Measurements from ENCODE around the gene EMP3.
"Not testable (repeated sequence)": the region's sequence is repeated elsewhere in the genome, so short reads cannot be mapped to it uniquely, and the experiment has no call there.

EMP3 gene

DNA sequence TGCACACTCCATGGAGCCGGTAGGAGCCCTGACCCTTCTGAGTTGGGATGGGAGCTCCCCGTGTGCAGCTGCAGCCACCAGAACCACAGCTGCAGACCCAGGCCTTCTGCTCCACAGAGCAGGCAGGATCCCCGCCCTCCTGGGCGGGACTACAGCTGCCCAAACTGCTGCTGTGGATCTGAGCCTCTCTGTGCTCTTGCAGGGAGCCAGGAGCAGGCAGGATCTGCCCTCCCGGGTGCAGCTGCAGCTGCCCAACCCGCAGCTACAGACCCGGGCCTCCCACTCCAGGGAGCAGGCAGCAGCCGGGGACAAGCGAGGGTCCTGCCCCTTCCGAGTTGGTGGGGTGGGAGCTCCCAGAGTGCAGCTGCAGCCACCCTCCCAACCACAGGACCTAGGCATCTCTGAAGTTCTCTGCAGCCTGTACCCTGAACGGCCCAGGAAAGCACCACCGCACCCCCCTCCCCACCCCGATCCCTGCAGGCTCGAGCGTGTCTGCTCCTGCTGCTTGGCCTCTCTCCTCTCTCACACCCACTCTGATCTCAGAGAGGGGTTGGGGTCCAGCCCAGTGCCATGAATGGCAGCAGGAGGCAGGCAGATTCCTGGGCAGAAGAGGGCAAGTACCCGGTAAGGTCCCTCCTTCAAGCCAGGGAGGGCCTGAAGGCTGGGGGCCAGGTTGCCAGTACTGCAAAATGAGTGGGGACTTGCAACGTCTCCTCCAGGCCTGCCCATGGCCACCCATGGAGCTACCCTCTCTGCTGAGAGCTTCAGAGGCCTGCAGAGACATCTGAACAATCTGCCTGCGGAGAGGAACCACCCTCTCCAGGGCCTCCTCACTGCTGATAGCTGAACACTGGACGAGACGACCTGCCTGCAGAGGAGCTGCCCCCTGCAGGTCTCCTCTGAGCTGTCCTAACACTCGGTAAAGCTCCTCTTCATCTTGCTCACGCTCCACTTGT, 16.4 kb upstream of the EMP3 start:
- H3K27ac Mint-ChIP-seq: no peak overlapping the region
- H3K27me3 Mint-ChIP-seq: no peaks in the 10 kb centered on the region
- H3K4me1 Mint-ChIP-seq: no peaks in the 10 kb centered on the region
- H3K4me3 Mint-ChIP-seq: no peak overlapping the region
- no peaks in the 10 kb centered on the region for H3K9me3 Mint-ChIP-seq
- no peaks in the 10 kb centered on the region for H3K36me3 Mint-ChIP-seq

DNA sequence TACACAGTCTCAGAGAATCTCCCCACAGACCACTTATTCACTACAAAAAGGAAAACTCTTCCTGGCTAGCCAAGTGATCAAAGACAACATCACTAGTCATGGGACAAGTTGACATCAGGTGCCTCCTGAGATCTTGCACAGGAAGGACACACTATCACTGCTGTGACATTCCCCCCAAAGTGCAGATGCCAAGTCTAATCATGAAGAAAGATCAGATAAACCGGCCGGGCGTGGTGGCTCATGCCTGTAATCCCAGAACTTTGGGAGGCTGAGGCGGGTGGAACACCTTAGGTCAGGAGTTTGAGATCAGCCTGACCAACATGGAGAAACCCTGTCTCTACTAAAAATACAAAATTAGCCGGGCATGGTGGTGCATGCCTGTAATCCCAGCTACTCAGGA, 15.6 kb upstream of the EMP3 start:
- not testable (repeated sequence) for H3K36me3 Mint-ChIP-seq

DNA sequence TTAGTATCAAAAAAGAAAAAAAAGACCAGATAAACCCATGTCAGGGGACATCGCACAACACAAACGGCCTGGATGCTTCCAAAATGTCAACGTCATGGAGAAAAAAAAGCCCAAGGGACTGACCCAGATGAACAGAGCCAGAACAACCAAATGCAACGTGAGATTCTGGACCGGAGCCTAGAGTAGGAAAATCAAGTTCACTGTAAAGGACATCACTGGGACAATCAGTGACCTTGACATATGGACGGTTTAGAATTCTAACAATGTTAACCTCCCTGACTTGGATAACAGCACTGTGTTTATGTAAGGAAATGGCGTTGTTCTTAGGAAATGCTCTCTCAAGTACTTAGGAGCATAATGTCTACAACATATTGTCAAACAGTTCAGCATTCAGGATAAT, 15.1 kb upstream of the EMP3 start:
- Mint-ChIP-seq H3K9me3 (no peaks in the 10 kb centered on the region), H3K4me3 (no peak overlapping the region), H3K36me3 (no peaks in the 10 kb centered on the region), H3K4me1 (no peaks in the 10 kb centered on the region), H3K27me3 (no peaks in the 10 kb centered on the region), H3K27ac (no peak overlapping the region)

More for the DNA sequence above, 15.6 kb upstream of the EMP3 start:
- H3K4me3 Mint-ChIP-seq, H3K9me3 Mint-ChIP-seq, H3K27me3 Mint-ChIP-seq, H3K27ac Mint-ChIP-seq, H3K4me1 Mint-ChIP-seq: not testable (repeated sequence)

DNA sequence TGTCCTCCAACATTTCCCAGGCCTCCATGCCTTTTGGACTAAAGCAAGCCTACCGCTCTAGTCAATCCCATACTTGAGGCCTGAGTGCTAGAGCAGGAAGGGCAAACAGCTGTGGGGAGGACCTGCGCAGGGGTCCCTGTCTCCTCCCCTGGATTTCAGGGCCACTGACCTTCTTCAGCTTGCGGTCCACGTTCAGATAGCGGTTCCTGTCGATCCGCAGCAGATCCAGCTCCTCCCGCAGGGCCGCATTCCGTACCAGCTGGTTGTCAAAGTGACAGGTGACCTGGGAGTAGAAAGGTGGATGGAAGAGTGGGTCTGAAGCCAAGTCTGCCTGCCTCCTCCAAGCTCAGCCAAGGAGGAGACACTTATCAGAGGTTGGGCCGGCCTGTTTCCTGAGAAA, 14.0 kb upstream of the EMP3 start:
- Mint-ChIP-seq H3K27me3 (no peaks in the 10 kb centered on the region), H3K4me1 (no peaks in the 10 kb centered on the region)

DNA sequence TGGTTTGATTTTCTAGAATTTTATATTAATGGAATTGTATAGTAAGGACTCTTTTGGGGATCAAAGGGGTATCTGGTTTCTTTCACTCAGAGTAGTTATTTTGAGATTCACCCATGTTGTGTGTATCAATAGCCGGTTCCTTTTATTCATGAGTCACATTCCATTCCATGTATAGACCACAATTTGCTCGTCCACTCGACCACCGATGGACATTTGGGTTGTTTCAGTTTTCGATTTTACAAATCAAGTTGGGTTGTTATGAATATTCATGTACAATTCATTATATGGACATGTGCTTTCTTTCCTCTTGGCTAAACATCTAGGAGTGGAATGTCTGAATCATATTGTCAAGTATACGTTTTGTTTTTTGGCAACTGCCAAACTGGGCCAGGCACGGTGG, 9.6 kb upstream of the EMP3 start:
- Mint-ChIP-seq H3K4me1 (peaks cover 10% of the 10 kb centered on the region), H3K9me3 (no peaks in the 10 kb centered on the region), H3K27me3 (no peaks in the 10 kb centered on the region), H3K27ac (no peak overlapping the region), H3K4me3 (no peak overlapping the region), H3K36me3 (no peaks in the 10 kb centered on the region)

More for the DNA sequence above, 14.0 kb upstream of the EMP3 start:
- Mint-ChIP-seq H3K4me3 (no peak overlapping the region), H3K9me3 (no peaks in the 10 kb centered on the region), H3K27ac (no peak overlapping the region), H3K36me3 (no peaks in the 10 kb centered on the region)

DNA sequence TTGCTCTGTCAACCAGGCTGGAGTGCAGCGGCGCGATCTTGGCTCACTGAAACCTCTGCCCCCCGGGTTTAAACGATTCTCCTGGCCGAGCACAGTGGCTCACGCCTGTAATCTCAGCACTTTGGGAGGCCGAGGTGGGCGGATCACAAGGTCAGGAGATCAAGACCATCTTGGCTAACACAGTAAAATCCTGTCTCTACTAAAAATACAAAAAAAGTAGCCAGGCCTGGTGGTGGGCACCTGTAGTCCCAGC, 7.7 kb upstream of the EMP3 start:
- H3K4me3 Mint-ChIP-seq, H3K9me3 Mint-ChIP-seq, H3K27ac Mint-ChIP-seq, H3K36me3 Mint-ChIP-seq, H3K27me3 Mint-ChIP-seq: not testable (repeated sequence)
- H3K4me1 Mint-ChIP-seq: peaks cover 27% of the 10 kb centered on the region

DNA sequence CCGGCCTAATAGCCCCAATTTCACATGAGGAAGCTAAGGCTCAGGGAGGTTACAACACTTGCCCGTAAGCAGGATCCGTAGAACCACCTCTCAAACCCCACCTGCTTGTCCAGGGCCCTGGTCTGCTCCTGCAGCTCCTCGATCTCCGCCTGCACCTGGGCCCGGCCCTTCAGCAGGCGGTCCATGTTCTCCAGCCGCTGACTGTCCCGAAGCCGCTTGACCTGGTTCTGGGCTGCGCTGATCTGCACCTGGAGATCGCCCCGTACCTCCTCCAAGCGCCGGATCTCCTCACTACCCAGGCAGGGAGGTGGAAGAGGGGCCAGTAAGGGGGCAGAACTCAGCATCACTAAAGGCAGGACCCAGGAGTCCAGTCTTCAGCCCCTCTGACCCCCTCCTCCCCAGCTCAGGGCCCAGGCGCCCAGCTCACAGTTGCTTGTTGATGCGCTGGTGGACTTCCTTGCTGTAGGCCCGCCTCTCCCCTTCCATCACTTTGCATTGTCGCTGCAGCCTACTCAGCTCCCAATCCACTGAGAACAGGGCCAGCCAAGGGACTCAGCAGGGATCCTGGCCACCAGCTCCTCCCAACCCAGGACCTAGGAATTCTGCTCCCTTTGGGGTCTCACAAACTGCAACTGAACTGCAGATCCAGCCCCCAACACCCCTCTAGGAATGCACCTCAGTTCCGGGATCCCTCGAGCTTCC, 6.9 kb upstream of the EMP3 start:
- Mint-ChIP-seq H3K4me1 (peaks cover 35% of the 10 kb centered on the region), H3K27ac (no peak overlapping the region), H3K36me3 (no peaks in the 10 kb centered on the region), H3K9me3 (no peaks in the 10 kb centered on the region), H3K4me3 (no peak overlapping the region), H3K27me3 (no peaks in the 10 kb centered on the region)

DNA sequence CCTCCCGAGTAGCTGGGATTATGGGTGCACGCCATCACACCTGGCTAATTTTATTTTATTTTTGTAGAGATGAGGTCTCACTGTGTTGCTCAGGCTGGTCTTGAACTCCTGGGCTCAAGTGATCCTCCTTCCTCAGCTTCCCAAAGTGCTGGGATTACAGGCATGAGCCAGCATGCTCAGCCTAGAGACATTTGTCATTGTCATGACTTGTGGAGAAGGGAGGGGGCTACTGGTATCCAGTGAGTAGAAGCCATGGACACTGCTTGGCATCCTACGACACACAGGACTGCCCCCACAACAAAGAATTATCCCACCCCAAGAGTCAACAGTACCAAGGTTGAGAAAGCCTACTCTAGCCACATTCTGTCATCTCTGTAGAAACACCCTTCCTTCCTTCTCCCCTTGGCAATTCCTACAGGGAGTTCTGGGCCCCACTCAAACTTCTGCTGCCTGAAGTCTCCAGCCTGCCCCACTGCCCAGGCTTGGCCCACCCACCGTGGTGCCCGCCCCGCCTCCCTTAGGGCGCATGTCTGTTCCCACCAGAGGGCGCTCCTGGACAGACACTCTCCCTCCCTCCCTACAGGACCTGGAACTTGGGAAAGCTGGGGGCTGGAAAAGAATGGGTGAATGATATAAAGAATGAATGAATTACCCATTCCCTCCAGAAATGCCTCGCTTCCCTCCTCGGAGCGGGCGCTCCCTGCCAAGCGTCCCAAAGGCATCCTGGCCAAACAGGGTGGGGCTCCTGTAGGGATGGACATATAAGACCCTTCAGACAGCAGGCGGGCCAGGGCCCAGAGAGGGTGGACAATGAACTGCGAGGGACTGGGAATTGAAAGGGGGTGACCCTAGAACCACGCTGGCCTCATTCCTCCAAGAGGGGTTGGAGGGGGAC, 5.5 kb upstream of the EMP3 start:
- peaks cover 50% of the 10 kb centered on the region for H3K4me1 Mint-ChIP-seq
- H3K36me3 Mint-ChIP-seq: no peaks in the 10 kb centered on the region
- H3K27me3 Mint-ChIP-seq: no peaks in the 10 kb centered on the region
- no peaks in the 10 kb centered on the region for H3K9me3 Mint-ChIP-seq
- H3K27ac Mint-ChIP-seq: no peak overlapping the region
- H3K4me3 Mint-ChIP-seq: no peak overlapping the region

DNA sequence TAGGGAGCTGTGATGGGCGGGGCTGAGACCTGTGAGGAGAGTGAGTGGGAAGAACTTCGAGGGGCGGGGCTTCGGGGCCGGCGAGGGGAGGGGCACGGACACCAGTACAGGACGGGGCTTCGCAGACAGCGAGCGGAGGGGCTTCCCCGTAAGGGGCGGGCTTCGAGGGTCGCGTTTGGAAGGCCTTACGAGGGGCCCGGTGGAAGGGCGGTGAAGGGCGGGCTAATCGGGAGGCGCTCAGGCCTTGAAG, 4.1 kb upstream of the EMP3 start:
- Mint-ChIP-seq H3K4me3 (peak overlapping the region; percentile 91), H3K4me1 (peaks cover 60% of the 10 kb centered on the region)

DNA sequence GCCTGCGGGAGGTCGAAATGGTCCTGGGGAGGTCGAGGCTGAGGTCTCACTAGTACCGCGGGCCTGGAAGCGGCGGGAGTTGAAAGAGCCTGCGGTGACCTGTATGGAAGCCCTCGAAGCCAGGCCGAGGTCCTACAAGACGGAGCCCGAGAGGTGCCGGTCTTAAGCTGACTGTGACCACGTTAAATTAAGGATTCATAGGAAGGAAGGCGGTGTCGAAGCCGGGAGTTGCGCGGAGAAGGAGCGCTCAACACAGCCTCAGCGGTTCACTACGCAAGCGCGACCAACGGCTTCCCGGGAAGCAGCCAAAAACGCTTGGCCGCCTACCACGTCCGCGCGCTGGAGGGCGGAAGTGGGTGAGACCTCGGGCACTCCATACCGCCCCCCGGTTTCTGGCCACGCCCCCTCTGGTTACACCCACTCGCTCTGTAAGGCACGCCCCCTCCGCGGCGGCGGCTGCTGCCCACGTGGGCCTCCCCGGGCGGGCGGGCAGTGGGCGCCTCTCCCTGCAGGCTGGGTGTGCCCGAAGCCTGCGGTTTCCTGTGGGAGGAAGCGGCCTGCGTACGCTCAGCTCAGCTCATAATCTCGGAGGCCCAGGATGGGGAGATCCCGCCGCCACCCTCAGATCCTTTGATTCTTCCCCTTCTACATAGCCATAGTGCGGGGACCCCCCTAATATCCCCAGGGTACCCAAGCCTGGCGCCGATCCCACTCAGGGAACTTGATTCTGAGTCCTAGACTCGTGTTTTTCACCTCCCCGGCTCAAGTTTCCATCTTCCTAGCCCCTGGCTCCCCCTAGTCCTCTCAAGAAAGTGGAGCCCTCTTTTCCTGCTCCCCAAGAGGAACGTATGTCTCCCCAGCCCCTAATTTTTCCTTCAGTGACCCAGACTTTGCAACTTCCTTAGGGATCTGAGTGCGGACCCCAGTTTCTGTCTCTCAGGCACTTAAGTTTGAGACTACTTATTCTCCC, 3.4 kb upstream of the EMP3 start:
- H3K27me3 Mint-ChIP-seq: no peaks in the 10 kb centered on the region
- H3K27ac Mint-ChIP-seq: peak overlapping the region; percentile 96
- H3K4me3 Mint-ChIP-seq: peak overlapping the region; percentile 91
- H3K36me3 Mint-ChIP-seq: peaks cover 3% of the 10 kb centered on the region
- no peaks in the 10 kb centered on the region for H3K9me3 Mint-ChIP-seq
- peaks cover 65% of the 10 kb centered on the region for H3K4me1 Mint-ChIP-seq

More for the DNA sequence above, 4.1 kb upstream of the EMP3 start:
- Mint-ChIP-seq H3K36me3 (no peaks in the 10 kb centered on the region), H3K27ac (peak overlapping the region; percentile 96), H3K27me3 (no peaks in the 10 kb centered on the region), H3K9me3 (no peaks in the 10 kb centered on the region)

DNA sequence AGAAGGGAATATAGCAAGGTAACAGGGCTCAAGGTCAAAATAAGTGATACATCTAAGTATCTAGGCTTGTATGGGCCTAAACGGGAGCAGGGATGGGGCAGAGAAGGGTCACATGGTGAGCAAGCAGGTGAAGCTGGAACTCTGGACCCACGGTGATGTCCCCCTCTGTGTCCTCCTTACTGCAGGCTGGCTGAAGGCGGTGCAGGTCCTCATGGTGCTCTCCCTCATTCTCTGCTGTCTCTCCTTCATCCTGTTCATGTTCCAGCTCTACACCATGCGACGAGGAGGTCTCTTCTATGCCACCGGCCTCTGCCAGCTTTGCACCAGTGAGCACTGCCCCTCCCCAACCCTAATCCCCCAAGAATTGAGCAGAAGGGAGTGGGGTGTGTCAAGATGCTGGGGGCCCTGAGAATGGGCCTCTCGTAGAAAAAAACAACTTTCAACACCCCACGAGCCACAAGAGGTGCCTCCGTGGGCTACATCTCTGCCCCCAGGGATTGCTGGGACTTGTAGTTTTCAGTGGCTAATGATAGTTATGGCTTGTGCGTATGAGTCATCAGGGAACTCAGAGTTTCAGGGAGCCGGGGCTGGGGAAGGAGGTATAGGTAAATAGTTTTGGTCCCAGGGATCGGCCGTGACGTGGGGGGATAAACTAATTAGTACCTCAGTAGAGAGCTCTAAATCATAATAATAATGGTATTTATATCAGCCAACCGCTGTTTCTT, 4.0 kb downstream of the EMP3 start:
- Mint-ChIP-seq H3K27me3 (no peaks in the 10 kb centered on the region), H3K36me3 (peaks cover 12% of the 10 kb centered on the region), H3K4me3 (peak overlapping the region; percentile 78), H3K9me3 (no peaks in the 10 kb centered on the region), H3K4me1 (peaks cover 84% of the 10 kb centered on the region), H3K27ac (peak overlapping the region; percentile 91)

DNA sequence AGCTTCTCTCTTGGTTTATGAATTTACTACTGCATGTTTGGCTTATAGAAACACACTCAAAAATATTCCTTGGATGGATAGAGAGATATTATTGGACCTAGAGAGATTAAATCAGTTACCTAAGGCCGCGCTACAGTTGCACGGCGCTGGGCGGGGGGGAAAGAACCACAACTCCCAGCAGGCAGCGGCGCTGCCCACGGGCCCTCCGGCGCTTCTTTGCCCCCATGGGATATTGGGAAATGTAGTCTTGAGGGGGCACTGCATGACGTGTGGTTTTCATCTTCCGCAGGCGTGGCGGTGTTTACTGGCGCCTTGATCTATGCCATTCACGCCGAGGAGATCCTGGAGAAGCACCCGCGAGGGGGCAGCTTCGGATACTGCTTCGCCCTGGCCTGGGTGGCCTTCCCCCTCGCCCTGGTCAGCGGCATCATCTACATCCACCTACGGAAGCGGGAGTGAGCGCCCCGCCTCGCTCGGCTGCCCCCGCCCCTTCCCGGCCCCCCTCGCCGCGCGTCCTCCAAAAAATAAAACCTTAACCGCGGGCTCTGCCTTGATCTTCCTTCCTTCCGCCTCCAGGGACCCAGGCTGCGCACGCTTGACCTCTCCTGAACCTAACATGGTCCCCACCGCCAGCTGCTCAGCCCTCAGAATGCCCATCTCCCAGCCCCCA, 4.8 kb downstream of the EMP3 start:
- H3K36me3 Mint-ChIP-seq: peaks cover 12% of the 10 kb centered on the region
- H3K9me3 Mint-ChIP-seq: no peaks in the 10 kb centered on the region
- peaks cover 84% of the 10 kb centered on the region for H3K4me1 Mint-ChIP-seq
- H3K27me3 Mint-ChIP-seq: no peaks in the 10 kb centered on the region
- H3K27ac Mint-ChIP-seq: peak overlapping the region; percentile 91
- peak overlapping the region; percentile 78 for H3K4me3 Mint-ChIP-seq

DNA sequence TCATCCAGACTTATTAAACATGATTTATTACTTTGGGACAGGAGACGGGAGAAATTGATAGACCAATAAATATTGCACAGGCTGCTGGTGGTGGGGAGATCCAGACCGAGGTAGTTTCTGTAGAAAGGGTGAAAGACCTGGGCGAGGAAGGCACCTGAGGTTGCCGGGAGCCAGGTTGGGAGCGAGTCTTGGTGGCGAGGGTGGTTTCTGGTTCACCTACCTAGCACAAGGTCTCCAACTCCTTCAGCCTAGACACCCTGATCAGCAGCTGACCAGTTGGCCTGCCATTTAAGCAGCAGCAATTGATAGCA, 7.0 kb downstream of the EMP3 start:
- Mint-ChIP-seq H3K36me3 (peaks cover 9% of the 10 kb centered on the region), H3K27ac (peak overlapping the region; percentile 73), H3K9me3 (no peaks in the 10 kb centered on the region)

More for the DNA sequence above, 7.0 kb downstream of the EMP3 start:
- H3K4me3 Mint-ChIP-seq: peak overlapping the region; percentile 94
- no peaks in the 10 kb centered on the region for H3K27me3 Mint-ChIP-seq
- H3K4me1 Mint-ChIP-seq: peaks cover 68% of the 10 kb centered on the region

Measured in activated naive CD4-positive, alpha-beta T cell treated with anti-CD3 and anti-CD28 coated beads, Interleukin-2, amount 50 U/mL, for 24 hours (primary cell).